ENCODE results near the gene MAP10.
A peak's percentile ranks its signal among the peaks of the same experiment; 100 is the strongest.
"Not testable (repeated sequence)": the region's sequence is repeated elsewhere in the genome, so short reads cannot be mapped to it uniquely, and the experiment has no call there.

MAP10 gene, protein sequence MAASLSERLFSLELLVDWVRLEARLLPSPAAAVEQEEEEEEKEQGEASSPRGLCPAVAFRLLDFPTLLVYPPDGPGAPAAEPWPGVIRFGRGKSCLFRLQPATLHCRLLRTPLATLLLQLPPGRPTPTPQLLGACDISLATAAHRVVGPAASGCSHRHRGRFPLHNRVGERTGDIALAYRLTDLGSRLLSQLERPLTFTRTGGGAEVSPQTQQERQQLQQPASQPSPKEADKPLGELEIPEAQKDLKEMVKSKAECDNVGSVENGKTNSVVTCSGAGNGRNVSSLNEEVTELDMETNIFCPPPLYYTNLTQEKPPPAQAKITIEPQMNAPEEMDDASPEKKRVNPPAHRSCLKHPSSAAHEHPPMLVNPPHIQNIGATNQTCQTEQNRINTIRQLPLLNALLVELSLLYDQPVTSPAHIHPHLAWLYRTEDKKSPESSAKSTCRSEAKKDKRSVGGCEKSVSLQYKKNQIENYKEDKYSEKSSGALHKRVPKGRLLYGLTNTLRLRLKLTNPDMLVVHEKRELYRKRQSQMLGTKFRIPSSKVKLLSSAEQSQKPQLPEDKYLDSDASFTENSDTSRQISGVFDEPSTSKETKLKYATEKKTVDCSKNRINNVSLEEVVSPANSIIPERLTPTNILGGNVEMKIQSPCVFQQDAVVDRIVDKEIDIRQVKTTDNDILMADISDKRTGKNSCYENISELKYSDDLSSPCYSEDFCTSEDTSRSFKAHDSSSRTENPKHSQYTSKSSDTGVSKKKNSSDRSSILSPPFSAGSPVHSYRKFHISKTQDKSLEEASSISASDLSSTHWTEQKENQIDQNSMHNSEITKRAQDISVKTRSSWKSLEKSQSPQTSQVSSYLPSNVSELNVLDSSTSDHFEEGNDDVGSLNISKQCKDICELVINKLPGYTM

DNA sequence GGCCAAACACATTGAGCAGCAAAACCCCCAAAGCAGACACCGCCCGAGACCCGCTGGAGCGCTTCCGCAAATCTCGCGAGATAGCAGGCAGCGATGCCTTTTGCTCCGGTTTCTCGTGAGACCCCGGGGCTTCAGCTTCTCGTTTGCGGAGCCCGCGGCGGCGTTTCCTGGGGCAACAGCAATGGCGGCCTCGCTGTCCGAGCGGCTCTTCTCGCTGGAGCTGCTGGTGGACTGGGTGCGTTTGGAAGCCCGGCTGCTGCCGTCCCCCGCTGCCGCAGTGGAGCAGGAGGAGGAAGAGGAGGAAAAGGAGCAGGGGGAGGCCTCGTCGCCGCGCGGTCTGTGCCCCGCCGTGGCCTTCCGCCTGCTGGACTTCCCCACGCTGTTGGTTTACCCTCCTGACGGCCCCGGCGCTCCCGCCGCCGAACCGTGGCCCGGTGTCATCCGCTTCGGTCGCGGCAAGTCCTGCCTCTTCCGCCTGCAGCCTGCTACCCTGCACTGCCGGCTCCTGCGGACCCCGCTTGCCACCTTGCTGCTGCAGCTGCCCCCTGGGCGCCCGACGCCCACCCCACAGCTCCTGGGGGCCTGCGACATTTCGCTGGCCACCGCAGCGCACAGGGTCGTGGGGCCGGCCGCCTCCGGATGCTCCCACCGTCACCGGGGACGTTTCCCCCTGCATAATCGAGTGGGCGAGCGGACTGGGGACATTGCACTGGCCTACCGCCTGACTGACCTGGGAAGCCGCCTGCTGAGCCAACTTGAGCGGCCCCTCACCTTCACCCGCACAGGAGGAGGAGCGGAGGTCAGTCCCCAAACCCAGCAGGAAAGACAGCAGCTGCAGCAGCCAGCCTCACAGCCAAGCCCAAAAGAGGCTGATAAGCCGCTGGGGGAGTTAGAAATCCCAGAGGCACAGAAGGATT lies at the start of gene MAP10:
Gene MAP10 (plus strand): TSS at position 148 of the 917 bp plus-strand sequence. CDS start 34 bp downstream, at position 182.
- DNase-seq (ENCODE audit: low read depth) = peak; percentile 40

DNA sequence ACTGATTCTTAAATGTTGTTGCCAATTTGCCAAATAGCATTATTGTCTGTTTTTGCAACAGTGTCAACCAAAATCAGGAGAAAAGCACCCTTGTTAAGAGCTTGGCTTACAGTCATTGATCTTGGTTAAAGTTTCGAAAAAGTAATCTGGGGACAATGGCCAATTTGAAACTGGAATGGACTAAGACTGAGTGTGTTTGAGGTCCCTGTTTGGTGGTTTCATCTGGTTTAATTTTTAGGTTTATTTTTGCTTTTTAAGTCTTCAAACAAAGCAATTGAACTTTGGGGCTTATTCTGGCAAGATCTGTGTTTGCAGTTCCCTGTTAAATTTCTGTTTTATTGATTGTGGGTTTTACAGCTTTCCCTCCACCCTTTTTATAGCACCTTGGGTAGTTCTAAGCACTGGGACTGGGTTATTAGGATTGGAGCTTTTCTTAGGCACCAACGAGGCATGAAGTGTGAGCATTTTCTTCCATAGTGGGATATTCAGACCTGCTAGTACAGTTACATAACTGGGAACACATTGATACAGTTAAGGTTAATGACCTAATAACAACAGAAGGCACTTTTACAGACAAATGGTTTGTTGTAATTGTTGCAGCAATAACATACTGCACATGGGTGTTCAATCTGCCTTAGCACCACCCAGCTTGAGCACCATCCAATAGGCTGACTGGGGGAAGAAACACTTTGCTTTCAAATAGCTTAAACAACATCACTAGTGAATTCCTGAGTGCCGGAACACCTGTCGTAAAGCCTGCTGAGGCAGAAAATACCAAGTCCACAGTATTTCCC lies 40.6 kb upstream of the MAP10 start:
- DNase-seq (ENCODE audit: low read depth) = no peak

DNA sequence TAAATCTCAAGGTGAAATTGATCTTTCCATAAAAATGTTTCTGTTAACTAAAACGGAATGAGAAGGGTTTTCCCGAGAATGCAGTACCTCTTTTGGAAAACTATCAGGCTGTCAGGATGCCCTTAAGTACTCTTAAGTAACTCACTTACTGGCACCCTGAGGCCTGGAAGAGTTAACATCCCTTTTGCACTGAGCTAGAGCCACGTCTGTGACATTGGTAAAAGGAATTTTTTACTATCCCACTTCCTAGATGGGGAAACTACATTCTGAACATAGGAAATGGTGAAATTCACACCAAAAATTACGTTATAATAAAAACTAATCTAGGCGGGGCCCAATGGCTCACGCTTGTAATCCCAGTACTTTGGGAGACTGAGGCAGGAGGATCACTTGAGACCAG lies 39.7 kb upstream of the MAP10 start:
- DNase-seq (ENCODE audit: low read depth) = no peak

DNA sequence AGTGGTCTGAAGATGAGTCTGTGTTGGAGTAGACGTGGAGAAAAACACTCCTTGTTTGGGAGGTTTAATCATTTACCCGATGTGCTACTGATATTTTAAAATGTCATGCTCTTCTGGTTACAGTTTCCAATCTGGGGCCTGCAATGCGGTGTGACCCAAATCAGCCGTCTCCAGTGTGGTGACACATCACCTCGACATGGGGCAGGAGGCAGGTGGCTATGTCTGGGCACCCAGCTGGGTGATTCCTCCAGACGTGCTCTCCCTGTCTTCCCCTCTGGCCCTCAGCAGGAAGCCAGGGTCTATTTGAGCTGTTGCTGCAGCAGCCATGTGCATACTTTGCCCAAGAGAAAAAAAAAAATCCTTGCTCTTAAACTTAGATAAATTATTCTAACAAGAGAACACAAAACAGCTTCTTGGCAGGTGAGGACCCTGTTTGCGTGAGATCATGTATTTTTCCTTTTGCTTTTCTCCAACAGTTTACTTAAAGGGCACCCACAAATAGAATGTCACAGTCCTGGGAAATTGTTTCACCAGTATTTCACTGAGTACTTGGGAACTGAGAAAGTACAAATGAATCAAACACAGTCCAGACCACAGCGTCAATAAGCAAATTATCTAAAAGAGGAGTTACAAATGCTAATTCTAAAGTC lies 38.9 kb upstream of the MAP10 start:
- DNase-seq (ENCODE audit: low read depth) = no peak

DNA sequence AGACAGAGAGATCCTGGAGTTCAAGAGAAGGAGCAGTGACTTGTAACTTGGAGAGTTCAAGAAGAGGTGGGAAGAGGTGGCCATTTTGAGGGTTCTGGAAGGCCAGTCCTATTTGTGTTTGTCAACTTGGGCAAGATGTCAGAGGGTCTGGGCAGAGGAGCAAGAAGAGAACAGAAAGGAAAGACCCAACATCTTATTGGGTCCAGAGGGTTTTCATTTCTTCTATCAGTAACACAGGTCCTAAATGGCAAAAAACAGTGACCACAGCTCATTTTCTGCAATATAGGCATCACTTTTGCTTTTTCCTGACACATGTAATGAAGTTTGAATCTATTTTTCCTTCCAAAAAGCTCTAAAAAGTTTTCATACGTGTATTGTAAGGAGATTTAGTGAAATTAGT lies 38.3 kb upstream of the MAP10 start:
- DNase-seq (ENCODE audit: low read depth) = no peak

DNA sequence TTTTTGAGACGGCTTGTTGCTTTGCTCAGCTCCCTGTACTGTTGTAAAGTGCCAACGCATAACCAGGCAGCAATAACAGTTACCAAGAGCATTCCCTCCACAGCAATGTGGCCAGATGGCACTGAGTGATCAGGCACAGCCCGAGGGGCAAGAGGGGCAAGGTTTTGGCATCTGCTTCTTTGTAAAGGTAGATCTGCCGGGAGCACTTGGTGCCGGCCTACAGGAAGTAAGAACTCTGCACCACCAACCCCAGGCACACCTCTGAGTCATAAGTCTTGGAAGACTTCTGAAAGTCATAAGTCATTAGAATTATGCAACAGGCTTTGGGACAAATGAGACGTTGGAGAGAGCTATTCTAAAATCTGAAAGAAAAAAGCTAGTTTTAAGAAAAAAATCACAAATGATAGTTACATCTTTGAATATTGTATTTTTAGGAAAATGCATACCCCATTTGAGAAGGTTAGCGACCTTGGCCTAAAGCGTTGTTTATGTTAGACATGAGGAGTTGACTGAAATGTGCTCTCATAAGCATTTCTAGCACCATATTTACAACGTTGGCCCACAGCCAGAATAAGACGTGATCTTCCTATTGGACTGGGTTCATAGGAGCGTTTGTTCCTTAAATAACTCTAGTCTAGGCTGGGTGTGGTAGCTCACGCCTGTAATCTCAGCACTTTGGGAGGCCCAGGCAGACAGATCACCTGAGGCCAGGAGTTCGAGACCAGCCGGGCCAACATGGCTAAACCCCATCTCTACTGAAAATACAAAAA lies 37.7 kb upstream of the MAP10 start:
- no peak for DNase-seq (ENCODE audit: low read depth)

DNA sequence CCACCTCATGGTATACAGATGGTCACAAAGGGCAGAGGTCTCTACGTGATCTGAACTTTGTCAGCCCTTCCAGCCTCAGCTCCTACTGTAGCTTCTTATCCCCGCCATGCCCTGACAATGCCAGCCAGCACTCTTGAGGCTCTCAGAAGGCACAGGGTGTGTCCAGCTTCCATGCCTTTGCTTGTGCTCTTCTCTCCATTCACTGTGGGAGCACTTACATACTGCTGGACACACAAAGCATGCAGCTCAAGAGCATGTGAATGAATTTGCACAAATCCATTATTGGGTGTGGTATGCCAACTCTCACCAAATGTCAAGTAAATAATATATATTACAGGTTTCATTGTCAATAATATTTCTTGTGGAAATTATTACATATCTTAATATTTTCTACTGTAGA lies 36.4 kb upstream of the MAP10 start:
- no peak for DNase-seq (ENCODE audit: low read depth)

DNA sequence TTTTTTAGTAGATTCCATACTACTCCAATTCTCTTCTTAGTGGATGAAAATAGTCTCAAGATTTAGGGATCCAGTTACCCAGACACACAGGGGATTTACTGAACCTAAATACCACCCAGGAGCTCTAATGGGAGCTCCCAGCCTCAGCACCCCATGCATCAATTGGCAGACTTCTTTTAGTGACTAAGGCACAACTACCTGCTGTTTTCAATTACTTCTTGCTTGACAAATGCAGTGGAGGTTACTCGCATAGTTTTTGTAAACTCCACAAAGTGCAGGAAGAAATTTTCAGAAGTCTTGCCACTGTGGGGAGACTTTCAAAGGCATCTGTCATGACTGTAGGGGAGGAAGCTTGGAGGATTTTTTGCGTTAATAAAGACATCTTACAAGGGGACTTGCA lies 35.5 kb upstream of the MAP10 start:
- no peak for DNase-seq (ENCODE audit: low read depth)

DNA sequence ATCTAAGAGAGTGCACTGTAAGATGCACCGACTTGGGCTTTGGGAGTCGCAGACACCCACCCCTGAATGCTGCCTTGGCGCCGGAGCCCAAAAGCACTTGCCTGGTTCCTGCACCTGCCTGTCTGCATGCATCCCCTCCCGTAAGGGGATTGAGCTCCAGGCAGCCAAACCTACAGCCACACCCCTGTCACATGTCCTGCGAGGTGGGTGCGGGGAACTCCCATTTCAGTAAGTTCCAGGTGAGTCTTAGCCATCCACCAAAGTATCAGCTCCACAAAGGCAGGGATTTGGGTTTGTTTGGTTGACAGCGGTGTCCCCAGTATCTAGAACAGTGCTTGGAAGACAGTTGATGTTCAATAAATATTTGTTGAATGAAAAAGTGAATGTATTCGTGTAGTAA lies 31.5 kb upstream of the MAP10 start:
- DNase-seq (ENCODE audit: low read depth) = no peak

DNA sequence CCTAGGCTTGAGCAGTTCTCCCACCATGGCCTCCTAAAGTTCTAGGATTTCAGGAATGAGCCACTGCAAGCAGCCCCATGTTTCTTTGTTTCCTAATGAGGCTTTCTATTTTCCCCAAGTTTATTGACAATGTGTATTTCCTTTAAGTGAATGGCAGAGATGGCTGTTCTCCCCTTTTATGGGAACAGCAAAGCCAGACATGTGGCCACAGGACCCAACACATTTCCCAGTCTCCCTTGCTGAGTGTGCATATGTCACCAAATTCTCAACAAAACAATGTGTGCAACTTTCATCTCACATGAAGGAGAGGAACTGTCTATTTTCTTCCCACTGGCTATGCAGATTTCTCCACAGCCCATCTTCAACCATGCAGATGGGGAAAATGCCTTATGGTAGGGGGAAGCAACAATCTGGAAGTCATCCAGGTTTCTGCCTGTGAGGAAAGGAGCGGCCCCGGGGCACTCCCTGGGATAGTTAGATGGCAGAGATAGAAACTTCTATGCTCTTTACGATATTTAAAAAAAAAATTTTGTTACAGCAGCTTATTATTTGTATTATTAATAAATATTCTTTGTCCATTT lies 28.6 kb upstream of the MAP10 start:
- DNase-seq (ENCODE audit: low read depth) = no peak

DNA sequence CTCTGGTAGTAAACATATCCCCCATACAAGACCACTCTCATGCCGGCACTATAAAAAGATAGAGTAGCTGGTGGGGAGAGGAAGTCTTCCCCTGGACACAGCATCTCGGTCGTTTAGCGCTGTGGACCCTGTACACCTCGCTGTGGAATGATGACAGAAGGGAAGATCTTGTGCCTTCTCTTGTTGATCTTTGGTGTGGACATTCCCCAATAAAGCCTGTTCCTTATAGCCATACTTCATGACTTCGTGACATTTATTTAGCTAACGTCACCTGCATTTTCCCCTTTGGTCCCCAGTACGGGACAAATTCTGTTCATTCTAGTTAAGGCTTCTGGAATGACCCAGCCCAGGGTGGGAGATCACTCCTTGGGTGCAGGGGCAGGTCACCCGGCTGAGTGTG lies 24.9 kb upstream of the MAP10 start:
- DNase-seq (ENCODE audit: low read depth) = no peak

DNA sequence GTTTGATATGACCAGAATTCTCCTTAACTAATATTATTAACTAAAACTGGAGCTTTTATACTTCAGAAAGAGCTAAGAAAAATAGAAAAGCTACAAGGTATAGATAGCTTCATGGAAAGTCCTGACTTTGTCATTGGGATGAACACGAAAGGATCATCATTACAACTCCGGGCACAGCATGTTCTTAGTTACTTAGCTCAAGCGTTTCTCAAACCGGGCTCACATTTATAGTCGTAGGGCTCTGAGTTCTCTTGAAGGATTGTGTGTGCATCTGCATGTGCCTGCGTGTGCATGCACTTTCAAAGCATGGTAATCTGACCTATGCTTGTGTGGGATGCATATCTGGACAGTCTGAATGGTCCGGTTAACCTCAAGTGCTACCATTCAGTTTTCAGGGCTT lies 20.4 kb upstream of the MAP10 start:
- no peak for DNase-seq (ENCODE audit: low read depth)

DNA sequence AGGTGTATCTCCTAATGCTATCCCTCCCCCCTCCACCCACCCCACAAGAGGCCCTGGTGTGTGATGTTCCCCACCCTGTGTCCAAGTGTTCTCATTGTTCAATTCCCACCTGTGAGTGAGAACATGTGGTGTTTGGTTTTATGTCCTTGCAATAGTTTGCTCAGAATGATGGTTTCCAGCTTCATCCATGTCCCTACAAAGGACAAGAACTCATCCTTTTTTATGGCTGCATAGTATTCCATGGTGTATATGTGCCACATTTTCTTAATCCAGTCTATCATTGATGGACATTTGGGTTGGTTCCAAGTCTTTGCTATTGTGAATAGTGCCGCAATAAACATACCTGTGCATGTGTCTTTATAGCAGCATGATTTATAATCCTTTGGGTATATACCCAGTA lies 19.6 kb upstream of the MAP10 start:
- not testable (repeated sequence) for DNase-seq (ENCODE audit: low read depth)

DNA sequence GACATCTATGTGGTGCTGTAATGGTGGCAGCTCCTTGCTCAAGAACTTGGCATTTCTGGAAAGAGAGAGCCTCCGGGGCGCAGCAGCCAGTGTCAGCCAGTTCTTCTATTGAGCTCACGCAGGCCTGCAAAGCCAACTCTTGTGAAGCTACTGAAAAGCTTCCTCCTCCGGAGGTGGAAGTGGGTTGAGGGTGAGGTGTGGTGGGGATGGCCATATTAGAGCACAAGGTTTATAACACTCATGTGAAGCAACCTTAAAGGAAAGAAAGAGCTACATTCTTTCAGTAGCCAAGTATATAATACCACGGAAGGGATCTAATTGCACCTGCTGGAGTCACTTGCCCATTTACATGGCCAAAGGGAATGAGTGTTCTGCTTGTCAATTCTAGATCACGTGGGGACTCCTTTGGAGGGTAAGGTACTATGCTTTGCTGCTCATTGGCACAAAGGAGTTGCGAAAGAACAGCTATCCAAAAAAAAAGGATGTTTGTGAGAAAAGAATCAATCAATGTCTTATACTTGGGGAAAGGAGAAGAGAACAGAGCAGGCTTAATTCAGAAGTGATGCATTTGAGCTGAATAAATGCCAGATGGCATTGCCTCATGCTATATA lies 18.3 kb upstream of the MAP10 start:
- no peak for DNase-seq (ENCODE audit: low read depth)

DNA sequence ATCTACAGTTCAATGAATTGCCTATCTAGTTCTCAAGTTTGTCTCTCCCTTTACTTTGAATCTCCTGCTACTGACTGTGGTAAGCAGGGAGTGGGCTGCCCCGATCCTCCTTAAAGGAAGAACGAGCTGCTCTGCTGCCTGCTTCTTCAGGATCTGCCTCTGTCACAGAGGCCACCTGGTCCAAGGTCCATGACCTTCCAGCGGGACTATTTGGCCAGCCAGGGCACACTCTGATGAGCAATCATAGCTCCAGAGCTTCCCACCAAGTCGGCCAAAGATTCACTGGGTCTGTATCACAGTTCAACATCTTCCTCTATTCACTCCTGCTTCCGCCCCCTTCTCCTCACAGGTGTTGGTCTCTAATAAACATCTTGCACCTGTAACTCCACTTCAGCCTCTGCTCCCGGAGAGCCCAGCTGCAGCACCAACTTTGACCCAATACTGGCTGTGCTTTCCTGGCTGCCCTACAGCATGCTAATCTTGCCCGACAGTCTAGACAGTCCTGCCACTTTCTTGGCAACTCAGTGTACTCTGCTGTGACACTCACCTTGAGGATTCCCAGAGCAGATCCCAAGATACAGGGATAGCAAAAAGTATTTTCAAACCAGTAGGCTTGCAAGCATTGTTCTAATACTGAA lies 16.9 kb upstream of the MAP10 start:
- no peak for DNase-seq (ENCODE audit: low read depth)

DNA sequence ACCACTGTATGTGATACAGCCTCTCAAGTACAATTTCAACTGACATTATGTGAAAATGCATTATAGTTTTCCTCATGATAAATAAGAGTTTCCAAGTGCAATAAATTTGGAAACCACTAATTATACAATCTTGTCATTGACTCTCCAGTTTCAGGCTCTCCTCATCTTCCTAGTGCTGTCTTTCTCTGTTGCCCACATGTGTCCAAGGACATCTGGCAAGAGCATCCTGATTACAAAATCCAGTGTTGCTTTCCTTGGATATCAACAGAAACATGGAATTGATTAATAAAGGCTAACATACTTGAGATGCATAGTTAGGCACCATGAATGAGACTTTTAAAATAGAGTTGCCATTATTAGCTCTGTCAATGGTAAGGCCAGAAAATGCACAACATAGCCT lies 15.6 kb upstream of the MAP10 start:
- DNase-seq (ENCODE audit: low read depth) = no peak

DNA sequence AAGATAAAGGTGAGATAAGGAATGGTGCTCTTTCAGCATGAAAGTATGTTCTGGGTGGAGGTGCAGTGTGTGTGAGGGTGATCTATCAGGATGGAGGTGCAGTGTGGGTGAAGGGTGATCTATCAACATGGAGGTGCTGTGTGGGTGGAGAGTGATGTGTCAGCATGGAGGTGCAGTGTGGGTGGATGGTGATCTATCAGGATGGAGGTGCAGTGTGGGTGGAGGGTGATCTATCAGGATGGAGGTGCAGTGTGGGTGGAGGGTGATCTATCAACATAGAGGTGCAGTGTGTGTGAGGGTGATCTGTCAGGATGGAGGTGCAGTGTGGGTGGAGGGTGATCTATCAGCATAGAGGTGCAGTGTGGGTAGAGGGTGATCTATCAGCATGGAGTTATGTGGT lies 12.3 kb upstream of the MAP10 start:
- DNase-seq (ENCODE audit: low read depth) = no peak

DNA sequence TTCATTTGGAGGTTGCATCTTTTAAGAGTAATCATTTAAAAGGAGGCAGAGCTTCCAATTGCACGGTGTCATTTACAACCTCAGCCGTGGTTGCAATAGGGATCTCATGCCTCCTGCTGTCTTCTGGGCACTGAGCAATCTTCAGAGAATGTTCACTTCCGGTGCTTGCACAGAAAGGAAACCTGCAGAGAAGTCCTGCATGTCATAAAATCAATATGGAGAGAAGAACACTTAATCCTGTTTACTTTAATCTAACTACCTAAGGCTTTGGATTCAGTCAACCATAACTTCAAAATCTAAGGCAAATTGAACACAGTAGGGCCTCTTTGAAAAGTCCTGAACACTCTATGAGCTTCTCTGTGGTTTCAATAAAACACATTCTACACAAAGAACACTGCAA lies 11.3 kb upstream of the MAP10 start:
- no peak for DNase-seq (ENCODE audit: low read depth)
